NAMALWA (cell line): ENCODE results near the gene GRIA1.

ENCODE experiments used
- DNase-seq: peaks from one replicate; pipeline ENCODE4 v3.0.0-alpha.2; 2015; ENCODE audit warnings: low spot score

Gene GRIA1

DNA sequence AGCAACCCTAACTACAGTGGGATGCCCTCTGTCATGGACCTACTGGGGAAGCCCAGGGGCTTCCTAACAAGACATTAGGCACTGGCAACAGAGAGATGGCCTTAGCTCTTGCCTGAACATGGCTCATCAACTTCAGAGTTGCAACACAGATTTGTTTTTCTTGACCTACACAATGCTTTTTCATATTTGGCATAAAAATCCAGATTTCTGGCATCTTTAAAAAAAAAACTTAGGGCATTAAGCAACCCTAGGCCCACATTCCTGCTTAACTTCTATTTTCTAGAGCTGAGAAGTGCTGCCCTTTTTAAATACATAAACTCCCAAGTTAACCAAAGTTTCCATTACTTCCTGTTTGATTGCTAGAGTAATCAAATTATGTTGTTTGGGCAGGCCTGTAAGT is 8.0 kb downstream of the GRIA1 start:
- DNase-seq: no peak

DNA sequence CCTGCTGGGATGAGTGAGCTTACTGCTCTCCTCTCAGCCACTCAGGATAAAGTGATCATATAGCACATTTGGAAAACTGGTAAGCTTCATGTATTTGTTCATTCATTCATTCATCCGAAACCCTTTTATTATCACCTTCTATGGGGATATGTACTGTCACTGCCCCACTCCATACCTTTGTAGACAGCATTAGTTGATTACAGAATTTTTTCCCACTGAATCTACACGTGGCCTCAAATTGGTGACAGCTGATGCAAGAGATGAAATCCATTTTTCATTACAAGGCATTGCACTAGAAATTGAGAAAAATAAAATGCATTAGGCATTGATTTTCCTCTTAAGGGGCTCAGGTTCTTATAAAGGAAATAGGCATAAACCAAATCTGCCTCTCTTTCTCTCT is 9.7 kb downstream of the GRIA1 start:
- no peak for DNase-seq

DNA sequence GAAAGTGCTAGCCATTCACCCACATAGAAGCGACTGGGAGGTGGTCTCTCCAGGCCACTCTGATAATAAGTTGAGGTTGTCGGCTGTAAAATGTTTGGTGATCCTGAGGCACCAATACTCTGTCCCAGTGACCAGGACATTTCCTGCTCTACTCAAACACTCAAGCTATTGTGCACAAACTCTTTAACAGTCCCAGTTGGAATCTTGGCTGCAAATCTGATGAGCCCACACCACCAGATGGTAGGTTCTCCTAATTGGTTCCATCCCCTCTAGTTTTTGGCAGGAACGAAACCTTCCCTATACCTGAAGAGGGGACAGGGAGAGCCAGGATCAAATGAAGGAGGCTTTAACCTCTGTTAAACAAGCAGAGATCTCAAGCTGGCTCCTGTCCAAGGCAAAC is 14.3 kb downstream of the GRIA1 start:
- DNase-seq: no peak

DNA sequence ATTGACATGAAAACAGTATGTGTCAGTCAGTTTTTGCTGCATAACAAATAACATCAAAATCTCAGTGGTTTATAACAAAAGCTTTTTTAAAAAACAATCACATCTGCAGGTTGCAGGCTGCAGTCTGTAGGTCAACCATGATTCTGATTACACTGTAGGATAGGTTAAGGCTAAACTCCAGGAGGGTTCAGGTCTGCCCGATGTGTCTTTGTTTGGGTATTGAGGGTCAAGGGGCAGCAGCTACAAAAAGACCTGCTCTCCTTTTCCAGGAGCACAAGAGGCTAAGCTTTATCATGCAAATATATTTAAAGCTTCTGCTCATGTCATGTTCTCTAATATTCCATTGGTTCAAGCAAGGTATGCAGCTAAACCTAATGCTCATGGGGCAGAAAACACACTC is 18.2 kb downstream of the GRIA1 start:
- DNase-seq: no peak

DNA sequence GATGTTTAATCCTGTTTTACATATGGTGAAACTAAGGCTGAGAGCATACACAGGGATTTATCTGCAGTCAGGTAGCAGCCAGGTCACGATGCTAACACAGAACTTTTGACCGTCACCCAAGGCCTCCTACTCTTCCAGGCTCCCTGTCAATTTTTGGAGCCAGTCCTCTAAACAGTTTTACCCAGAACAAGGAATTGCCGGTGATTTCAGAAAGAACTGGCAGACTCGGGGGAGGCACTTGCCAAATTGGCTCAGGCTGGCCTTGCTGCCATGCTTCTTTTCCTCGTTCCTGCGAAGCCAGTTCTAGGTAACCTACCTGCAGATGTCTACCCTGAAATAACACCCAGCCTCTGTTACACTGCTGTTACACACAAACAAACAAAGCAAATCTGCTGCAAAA is 21.2 kb downstream of the GRIA1 start:
- DNase-seq: no peak

DNA sequence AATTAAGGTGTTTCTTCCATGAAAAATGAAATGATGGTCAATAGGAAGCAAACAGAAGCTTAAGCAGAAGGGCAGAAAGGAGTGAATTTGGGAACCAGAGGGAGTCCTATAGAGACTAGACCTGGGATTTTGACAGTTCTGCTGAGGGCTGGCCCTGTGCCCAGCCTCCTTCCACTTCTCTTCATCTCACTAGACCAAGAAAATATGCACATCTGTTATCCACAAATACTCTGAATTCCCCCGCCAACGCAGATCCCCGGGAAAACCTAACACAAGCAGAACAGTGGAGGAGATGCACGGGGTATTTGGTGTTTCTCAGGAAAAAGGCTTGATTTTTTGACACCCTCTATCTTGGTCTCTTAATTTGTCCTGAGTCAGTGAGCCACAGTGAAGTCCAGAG is 22.7 kb downstream of the GRIA1 start:
- no peak for DNase-seq

DNA sequence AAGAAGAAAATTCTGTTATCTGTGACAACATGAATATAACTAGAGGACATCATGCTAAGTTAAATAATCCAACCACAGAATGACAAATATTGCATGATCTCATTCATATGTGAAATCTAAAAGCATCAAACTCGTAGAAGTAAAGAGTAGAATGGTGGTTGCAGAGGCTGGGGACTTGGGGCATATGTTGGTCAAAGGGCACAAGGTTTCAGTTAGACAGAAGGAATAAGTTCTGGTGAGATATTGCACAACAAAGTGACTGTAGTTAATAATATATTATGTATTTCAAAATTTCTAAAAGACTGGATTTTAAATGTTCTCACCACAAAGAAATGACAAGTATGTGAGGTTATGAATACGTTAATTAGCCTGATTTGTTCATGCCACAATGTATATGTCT is 24.8 kb downstream of the GRIA1 start:
- DNase-seq: no peak

DNA sequence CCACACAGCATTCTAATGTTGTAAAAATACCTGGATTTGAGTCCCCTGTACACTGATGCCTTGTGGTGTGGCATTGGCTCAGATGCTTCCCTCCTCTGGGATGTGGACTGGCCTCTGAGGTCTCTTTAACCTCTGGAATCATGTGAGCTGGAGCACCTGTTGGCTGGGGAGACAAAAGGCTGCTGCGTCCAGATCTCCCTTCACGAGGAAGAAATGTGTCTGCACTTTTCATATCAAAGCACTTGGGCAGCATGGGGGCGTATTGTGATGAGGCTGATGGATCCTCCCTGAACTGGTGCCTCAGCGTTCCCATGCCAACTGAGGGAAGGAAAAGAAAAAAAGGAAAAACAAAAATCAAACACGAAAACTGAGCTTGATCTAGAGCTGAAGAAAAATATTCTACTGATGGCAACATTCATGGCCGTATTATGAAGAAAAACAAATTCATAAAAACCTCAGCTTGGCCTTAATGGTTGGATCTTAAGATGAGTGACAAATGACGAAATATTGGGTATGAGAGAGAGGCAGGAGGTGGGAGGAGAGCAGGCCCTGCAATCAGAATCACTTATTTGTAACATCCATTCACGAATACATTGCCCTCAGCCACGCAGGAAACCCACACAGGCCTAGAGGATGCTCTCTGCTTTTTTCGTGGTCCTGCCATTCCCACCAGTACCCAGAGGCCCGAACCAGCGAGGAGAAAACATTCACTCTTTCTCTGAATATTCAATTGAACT is 26.2 kb downstream of the GRIA1 start:
- DNase-seq: no peak

DNA sequence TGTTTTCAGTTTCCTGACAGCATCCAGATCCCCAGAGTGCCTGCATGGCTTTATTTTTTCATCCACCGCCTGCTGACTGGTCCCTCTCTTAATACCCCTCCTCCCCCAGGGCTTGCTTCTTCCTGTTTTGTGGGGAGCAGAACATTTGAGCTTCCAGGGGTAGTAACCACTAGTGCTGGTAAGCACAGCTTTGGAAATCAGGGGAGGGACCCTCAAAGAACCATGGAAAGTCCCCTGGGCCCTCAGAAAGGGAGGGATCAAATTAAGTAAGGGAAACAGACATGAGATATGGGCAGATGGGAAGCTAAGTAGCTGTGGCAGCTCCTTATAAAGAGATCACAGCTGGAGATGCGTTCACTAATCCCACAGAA is 26.8 kb downstream of the GRIA1 start:
- DNase-seq: no peak

DNA sequence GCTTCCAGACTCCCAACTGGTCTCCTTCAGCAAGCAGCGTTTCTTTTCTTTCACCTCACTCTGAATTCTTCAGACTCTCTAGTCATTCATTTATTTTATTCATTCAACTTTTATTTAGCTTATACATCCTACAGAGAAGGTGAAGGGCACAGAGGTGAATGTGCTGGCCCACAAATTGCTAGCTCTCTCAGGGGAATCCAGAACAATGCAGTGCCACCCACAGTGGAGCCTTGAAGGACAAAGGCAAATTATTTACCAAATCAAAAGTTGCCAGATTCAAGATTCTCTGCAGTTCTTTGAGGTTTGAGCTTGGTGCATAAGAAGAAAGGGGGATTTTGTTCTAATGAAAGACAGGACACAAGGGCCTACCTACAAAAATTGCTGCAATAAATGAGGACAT is 29.7 kb downstream of the GRIA1 start:
- DNase-seq: no peak

DNA sequence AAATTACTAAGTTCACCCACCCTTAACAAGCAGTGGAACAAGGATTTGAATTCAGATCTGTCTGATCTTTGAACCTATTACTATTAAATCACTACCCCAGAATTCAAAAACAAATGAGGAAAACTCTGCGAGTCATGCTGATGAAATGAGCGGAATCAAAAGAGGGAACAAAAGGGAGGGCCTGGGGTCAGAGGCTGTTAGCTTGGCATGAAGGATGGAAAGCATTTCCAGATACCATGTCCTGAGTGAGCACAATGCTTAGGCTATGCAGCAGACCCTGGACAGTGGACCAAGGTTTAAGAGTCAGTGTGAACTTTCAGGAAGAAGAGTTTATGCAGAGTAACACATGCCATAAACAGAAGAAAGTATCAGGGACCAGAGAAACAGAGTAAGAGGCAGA is 30.5 kb downstream of the GRIA1 start:
- DNase-seq: no peak

DNA sequence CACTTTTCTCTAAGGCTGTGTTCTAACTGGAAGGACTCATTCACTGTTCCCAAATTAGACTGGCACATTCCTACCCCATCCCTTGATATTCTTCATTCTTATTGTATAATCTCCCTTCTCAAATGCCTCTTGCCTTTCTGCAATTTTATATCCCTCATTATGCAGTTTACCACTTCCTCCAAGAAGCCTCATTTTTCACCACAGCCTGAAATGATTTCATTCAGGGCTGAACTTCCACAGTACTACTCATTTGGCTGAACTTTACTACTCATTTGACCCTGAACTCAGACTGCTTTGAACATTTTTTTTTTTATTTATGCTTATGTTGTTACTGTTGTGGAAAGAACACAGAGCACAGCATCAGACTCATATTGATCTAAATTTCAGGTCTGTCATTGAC is 32.7 kb downstream of the GRIA1 start:
- DNase-seq: no peak

DNA sequence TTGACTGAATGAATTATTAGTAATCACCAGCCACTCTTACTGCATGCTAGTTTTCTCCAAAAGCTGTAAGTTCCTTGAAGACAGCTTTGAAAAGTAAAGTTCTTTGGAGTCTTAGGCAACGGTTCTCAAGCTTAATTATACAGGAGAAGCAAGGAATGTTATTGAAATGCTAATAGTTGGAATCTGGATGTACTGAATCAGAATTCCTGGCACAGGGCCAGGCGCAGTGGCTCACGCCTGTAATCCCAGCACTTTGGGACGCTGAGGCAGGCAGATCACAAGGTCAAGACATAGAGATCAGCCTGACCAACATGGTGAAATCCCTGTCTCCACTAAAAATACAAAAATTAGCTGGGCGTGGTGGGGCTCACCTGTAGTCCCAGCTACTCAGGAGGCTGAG is 33.4 kb downstream of the GRIA1 start:
- DNase-seq: no peak

DNA sequence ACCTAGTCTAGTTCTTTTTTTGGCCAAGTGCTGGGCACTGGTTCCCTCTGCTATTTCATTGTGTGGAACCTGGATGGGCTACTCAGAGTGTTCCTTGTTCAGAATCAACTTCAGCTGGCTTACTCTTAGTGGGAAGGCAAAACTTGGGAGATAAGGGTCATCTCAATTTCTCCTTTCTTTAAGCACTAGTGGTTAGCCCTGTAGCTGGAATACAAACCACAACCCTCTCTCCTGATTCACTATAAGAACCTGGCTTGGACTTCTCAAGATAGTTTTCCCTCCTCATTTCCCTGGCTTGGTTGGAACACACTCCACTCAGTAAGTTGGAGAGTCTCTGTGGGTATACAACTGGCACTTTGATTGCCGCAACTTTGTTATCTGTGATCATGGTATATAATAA is 35.1 kb downstream of the GRIA1 start:
- DNase-seq: no peak

DNA sequence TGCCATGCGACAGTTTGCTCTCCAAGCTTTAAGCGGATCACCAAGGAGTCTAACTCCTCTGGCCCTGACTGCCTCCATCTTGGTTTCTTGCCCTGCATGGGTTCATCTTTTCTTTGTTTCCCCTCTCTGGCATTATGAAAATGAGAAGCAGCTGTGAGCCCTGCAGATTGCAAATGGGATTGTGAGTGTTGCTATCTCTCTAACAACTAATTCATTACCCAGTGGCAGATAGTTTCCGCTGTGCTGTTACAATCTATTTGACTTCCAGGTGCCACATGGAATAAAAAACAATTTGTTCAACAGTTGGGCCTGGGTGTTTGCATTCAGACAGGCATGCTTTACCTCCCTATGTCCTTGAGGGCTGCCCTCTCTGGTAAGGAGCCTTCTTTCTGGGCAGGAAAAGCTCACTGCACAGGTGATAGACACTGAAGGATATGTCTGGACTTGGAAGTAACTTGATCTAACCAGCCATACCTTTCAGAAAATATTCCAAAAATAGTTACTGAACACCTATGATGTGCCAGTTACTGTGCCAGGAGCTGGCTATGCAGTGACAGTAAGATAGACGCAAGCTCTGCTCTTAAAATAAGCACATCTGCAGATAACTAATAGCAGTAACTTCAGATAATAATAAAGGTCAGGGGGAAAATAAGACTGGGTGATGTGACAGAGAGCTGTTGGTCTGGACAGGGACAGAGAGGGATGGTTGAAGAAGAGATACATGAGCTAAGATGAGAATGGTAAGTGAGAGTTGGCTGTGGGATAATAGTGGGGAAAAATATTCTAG is 40.1 kb downstream of the GRIA1 start:
- DNase-seq: no peak

DNA sequence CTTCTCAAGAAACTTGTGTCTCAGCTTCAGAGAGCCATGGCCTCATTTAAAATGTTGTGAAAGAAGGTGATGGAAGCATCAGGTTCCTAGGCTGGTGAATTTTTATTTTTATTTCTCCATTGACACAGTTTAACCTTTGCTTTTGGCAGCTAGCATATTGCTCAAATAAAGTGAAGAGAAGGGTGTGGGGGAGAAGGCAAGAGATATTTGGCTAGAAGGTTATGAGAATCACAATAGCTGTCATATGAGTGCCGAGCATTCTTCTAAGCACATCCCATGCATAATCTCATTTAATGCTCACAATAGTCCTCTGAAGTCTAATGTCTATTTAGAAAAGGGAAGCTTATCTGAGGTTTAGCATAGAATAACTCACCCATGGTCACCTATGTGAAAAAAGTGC is 43.1 kb downstream of the GRIA1 start:
- DNase-seq: no peak

DNA sequence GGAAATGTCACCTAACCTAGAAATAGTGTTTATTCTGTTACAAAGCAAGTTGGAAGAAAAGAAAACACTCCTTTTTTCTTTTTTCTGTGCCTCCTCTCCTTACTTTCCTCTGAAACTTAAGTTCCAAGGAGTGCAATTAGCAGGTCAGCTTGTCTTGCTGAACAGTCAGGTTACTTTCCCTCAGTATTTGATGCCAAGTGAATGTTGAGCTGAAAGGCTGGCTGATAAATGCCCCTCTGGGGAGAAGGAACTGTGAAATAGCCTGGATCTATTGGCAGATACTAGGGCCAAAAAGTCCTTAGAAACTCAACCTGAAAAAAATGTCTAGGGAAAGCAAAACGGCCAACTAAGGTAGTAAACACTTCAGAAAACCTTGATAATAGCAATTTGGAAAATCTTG is 43.6 kb downstream of the GRIA1 start:
- DNase-seq: no peak

DNA sequence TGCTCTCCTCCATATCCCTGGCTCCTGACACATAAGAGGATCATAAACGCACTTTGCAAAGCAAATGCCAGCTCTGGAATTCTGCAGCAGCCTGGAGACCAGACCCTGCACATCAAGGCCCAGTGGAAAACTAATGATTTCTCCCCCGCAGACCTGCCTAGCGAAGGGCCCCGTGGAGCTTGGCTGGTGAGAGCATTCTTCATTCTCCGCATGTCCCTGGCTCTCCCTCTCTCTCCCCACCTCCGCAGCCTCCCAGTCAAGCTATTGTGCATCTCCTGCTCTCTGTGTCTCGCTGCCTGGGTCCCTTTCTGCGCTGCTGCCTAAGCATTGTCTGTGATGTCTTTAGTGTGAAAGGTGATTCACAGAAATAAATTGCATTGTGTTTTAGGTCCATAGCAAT is 46.7 kb downstream of the GRIA1 start:
- no peak for DNase-seq

DNA sequence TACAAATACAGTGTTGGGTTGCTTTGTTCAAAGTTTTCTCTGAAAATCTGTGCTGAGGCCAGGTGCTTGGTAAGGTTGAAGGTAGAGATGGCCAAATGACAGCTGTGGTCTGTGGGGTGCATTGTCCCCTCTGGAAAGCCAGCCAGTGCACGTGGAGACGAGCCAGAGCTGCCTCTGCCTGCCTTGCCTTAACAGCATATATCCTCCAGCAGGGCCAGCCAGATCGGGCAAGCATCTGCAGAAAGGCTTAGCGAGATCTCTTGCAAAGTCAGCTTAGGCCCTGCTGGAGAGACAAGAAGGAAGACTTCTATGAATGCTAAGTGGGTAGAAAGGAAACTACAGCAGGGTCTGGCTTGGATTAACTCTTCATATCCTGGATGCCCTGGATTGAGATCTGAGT is 49.5 kb downstream of the GRIA1 start:
- no peak for DNase-seq

DNA sequence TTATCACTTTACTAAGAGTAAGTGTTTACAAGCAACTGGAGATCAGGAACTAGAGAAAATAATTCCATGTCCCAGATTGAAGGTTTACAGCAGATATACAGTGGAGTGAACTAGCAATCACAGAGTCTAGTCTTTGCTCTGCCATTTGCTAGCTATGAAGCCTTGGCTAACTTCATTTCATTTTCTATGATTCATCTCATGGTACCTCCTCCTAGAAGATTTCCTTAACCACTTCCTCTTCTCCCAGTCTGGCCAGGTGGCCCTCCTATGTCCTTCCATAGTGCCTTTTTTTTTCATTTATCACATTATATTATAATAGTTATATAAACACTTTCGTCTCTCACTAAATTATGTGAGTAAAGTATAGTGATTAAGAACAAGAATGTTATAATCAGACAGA is 52.1 kb downstream of the GRIA1 start:
- DNase-seq: no peak

DNA sequence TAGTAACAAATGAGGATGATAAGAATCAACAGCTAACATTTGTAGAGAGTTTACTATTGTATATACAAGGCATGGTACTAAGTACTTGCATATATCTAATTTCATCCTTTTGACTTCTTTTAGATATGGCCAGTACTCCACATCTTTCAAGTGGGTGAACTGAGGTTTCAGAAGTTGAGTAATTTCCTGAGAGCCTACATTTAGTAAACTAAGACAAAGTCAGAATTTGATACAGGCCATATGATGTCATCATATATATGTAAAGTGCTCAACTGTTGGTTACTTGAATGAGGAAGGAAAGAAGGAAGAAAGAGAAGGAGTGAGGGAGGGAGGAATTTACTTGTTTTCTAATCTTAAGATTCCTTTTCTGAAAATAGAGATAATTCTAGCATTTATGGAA is 52.8 kb downstream of the GRIA1 start:
- no peak for DNase-seq

DNA sequence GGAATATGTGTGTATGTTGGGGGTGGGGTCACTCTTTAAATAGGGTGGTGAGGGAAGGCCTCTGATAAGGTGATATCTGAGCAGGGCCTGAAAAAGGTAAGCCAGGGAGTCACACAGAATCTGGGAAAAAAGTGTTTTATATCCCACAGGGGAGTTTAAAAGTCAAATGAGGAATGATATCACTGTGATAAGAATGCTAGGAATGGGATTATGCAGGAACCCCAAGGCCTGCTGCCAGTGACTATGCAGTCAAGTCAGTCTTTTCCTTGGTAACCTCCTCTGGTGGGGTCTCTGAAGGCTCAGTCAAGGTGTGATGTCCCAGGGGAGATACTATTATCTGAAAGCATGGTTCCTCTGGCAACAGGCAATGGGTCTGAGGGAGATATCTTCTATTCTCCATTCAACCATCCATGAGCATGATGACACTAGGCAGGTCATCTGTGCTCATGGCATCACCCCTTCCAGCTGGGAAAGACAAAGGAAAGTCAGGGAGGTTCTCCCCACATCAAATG is 53.5 kb downstream of the GRIA1 start:
- no peak for DNase-seq

DNA sequence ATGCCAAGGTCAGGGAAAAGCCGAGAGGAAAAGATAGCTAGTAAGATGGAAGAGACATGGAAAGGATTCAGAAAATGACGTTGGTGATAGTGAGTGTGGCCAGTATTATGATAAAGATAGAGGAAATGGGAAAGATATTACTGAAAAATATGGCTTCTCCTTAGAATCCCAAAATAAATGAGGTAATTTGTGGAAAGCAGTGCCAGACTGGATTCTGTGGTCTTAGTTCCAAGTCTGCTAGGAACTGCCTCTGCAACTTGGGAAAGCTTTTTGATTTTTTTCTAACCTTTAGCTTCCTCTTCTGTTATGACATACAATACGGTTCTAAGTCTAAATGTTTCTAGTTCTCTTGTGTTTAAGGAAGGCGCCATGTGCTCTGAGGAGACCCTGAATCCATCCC is 54.2 kb downstream of the GRIA1 start:
- no peak for DNase-seq

DNA sequence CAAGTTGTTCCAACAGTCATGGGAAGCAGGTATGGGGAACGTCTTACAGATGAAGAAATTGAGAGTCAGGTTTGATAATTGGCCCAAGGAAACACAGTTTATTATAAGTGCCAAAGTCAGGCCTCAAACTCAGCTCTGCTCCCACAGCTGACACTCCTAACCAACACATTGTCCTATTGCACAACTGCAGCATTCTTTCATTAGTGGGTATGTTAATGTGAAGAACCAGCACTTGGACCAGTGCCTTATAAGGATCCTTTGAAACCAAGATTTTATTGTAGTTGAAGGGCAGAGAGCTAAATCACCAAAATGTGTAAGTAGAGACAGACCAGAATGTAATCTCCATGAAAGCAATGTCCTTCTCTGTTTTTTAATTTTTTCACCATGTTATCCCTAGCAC is 56.1 kb downstream of the GRIA1 start:
- no peak for DNase-seq
